ENCODE measurements around the gene TBC1D24.

TBC1D24 gene

GRCh38 chr16:2469399-2470233 lies 5.3 kb upstream of the TBC1D24 start:
- peak overlapping the region; percentile 32 for H3K4me3 ChIP-seq (ENCODE audit: low read depth, low read length)
- TF ChIP-seq, protein P1, sequence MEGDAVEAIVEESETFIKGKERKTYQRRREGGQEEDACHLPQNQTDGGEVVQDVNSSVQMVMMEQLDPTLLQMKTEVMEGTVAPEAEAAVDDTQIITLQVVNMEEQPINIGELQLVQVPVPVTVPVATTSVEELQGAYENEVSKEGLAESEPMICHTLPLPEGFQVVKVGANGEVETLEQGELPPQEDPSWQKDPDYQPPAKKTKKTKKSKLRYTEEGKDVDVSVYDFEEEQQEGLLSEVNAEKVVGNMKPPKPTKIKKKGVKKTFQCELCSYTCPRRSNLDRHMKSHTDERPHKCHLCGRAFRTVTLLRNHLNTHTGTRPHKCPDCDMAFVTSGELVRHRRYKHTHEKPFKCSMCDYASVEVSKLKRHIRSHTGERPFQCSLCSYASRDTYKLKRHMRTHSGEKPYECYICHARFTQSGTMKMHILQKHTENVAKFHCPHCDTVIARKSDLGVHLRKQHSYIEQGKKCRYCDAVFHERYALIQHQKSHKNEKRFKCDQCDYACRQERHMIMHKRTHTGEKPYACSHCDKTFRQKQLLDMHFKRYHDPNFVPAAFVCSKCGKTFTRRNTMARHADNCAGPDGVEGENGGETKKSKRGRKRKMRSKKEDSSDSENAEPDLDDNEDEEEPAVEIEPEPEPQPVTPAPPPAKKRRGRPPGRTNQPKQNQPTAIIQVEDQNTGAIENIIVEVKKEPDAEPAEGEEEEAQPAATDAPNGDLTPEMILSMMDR (IDR thresholded peaks at IDR 0.05; ENCODE audit: low read depth, low read length): no peak
- TF ChIP-seq, protein P2, sequence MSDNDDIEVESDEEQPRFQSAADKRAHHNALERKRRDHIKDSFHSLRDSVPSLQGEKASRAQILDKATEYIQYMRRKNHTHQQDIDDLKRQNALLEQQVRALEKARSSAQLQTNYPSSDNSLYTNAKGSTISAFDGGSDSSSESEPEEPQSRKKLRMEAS (IDR thresholded peaks at IDR 0.05; ENCODE audit: low read depth, low read length): no peak
- TF ChIP-seq MYC (IDR thresholded peaks at IDR 0.05; ENCODE audit: low read depth, low read length) (no peak), POLR2A (IDR thresholded peaks at IDR 0.05; ENCODE audit: extremely low read depth, insufficient read length) (no peak)
- peak; percentile 34 for DNase-seq (ENCODE audit: low read depth)

GRCh38 chr16:2470234-2470601 lies 4.7 kb upstream of the TBC1D24 start:
- TF ChIP-seq MYC (IDR thresholded peaks at IDR 0.05; ENCODE audit: low read depth, low read length) (no peak), POLR2A (IDR thresholded peaks at IDR 0.05; ENCODE audit: extremely low read depth, insufficient read length) (no peak)
- TF ChIP-seq, protein P1 (IDR thresholded peaks at IDR 0.05; ENCODE audit: low read depth, low read length): no peak
- TF ChIP-seq, protein P2 (IDR thresholded peaks at IDR 0.05; ENCODE audit: low read depth, low read length): no peak
- H3K4me3 ChIP-seq (ENCODE audit: low read depth, low read length): no peak overlapping the region

DNA sequence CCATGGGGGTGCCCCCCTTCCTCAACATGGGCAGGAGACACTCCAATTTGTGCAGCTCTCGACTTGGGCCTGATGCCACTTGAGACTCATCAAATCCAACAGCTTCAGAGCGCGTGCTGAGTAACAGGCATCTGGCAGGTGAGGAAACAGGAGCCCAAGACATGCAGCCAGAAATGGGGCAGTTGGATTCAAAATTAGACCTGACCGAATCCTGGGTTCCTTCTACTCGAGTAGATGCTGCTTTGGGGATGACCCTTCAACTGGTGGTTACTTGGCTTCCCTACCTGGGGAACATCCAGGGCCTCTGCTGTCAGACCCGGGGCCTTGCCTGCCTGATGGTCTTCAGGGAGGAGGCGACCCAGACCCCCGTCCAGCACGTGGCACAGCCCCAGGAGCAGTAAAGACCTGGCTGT lies 4.3 kb upstream of the TBC1D24 start:
- TF ChIP-seq MYC (IDR thresholded peaks at IDR 0.05; ENCODE audit: low read depth, low read length): no peak
- no peak for TF ChIP-seq POLR2A (IDR thresholded peaks at IDR 0.05; ENCODE audit: extremely low read depth, insufficient read length)
- TF ChIP-seq, protein P1 (IDR thresholded peaks at IDR 0.05; ENCODE audit: low read depth, low read length): no peak
- TF ChIP-seq, protein P2 (IDR thresholded peaks at IDR 0.05; ENCODE audit: low read depth, low read length): no peak
- peak; percentile 59 for DNase-seq (ENCODE audit: low read depth)
- H3K4me3 ChIP-seq (ENCODE audit: low read depth, low read length): peak overlapping the region; percentile 21

More at GRCh38 chr16:2470234-2470601, 4.7 kb upstream of the TBC1D24 start:
- DNase-seq (ENCODE audit: low read depth): no peak

DNA sequence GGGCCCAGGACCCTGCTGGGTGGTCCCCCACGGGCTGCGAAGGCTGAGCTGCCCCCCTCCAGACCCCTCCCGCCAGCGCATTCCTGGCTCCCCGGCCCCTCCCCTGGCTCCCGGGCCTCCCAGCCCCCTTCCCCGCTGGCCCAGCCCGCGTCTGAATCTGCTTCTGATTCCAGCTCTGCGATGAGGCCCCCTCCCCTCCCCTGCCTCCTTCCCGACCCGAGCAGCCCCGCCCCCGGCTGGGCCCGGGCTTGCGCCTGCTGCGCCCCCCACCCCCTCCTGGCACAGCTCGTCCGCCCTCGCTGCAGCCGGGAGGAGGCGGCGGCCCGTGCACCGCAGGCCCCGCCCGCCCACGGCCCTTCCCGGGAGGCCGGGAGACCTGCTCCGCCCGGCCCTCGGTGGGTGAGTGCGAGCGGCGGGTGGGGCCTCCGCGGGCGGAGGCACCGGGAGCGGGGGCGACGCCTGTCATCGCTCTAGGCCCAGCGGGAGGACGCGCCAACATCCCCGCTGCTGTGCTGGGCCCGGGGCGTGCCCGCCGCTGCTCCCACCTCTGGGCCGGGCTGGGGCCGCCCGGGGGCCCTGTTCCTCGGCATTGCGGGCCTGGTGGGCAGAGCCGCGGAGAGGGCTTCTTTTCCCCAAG lies 3.8 kb upstream of the TBC1D24 start, which contains the start of gene NTN3:
Gene NTN3, plus strand, starts transcription at position 282 of the 637 bp plus-strand sequence. CDS start 405 bp downstream, outside the sequence.
- TF ChIP-seq POLR2A (IDR thresholded peaks at IDR 0.05; ENCODE audit: extremely low read depth, insufficient read length): peak; percentile 28
- TF ChIP-seq, protein P1 (IDR thresholded peaks at IDR 0.05; ENCODE audit: low read depth, low read length): no peak
- TF ChIP-seq, protein P2 (IDR thresholded peaks at IDR 0.05; ENCODE audit: low read depth, low read length): no peak
- no peak; the same call in 1 of the 2 replicates for TF ChIP-seq MYC (IDR thresholded peaks at IDR 0.05; ENCODE audit: low read depth, low read length)
- DNase-seq (ENCODE audit: low read depth): peak; percentile 87
- peak within 1 kb of the TSS; percentile 21 for H3K4me3 ChIP-seq (ENCODE audit: low read depth, low read length)

GRCh38 chr16:2471653-2472487 lies 3.1 kb upstream of the TBC1D24 start:
- no peak overlapping the region for H3K4me3 ChIP-seq (ENCODE audit: low read depth, low read length)
- TF ChIP-seq, protein P2 (IDR thresholded peaks at IDR 0.05; ENCODE audit: low read depth, low read length): peak; percentile 89
- TF ChIP-seq MYC (IDR thresholded peaks at IDR 0.05; ENCODE audit: low read depth, low read length) (peak; percentile 74), POLR2A (IDR thresholded peaks at IDR 0.05; ENCODE audit: extremely low read depth, insufficient read length) (peak; percentile 12)
- TF ChIP-seq, protein P1 (IDR thresholded peaks at IDR 0.05; ENCODE audit: low read depth, low read length): no peak
- peak; percentile 71 for DNase-seq (ENCODE audit: low read depth)
